HEK293T (cell line): Measurements from ENCODE around the gene MIPOL1.

Experiments used
- HDGF ChIP-seq: fragments of 450-650 bp; IDR thresholded peaks from 2 replicates; pipeline ENCODE4 v1.6.1; 2017; ENCODE audit warnings: antibody characterized with exemption, borderline replicate concordance
- NFRKB ChIP-seq: fragments of 450-650 bp; IDR thresholded peaks from 2 replicates; pipeline ENCODE4 v1.6.1; 2016; ENCODE audit warnings: mild to moderate bottlenecking, moderate library complexity
- SP1 ChIP-seq: fragments of 450-650 bp; IDR thresholded peaks from 2 replicates; pipeline ENCODE4 v1.6.1; 2017
- ZNF384 ChIP-seq: fragments of 450-650 bp; IDR thresholded peaks from 2 replicates; pipeline ENCODE4 v1.6.1; 2016

- TF ChIP-seq ZNF384 (no peak), HDGF (no peak), NFRKB (no peak), SP1 (no peak)
These were observed 231.9 kb downstream of the MIPOL1 start for GRCh38 chr14:37429618-37430017.
